Stomach (tissue), 9 donors: ENCODE measurements around the gene GBX1. TPM values are rescaled to one million over a fixed set of nuclear protein-coding genes. Genes with fewer than 3 reads are reported as not detected.

ENCODE experiments used
- DNase-seq, 2 donors: peaks; one replicate each; pipeline versions ENCODE4 v3.0.0 to v3.0.0-alpha.2; 2013 to 2019
- H3K27ac ChIP-seq, 5 donors: fragments of 200-600 bp in 4 of 5; sonication (generic) in 4 of 5; one replicate each; pipeline ENCODE4 v1.5.1; 2013 to 2019; ENCODE audit warnings: mild to moderate bottlenecking in 1 of 5, moderate library complexity in 1 of 5
- H3K27me3 ChIP-seq, 3 donors: fragments of 200-600 bp; sonication (generic); one replicate each; pipeline ENCODE4 v1.5.1; 2017 to 2019; ENCODE audit warnings: mixed run types in 1 of 3
- H3K36me3 ChIP-seq, 4 donors: fragments of 200-600 bp; sonication (generic); 1 replicate in 3 of 4; 2 replicates in 1 of 4; pipeline ENCODE4 v1.5.1; 2016 to 2019
- H3K4me1 ChIP-seq, 4 donors: fragments of 200-600 bp; sonication (generic); one replicate each; pipeline ENCODE4 v1.5.1; 2016 to 2019
- H3K4me3 ChIP-seq, 4 donors: fragments of 200-600 bp; sonication (generic) in 3 of 4; one replicate each; pipeline ENCODE4 v1.5.1; 2016 to 2019; ENCODE audit warnings: mild to moderate bottlenecking in 1 of 4
- H3K9me3 ChIP-seq, 4 donors: fragments of 200-600 bp; sonication (generic); one replicate each; pipeline ENCODE4 v1.5.1; 2016 to 2019
- CTCF ChIP-seq, 7 experiments: fragments of 450-650 bp in 4 of 7; fragments of 200-600 bp in 3 of 7; sonication (generic) in 3 of 7; IDR thresholded peaks; one replicate each; pipeline ENCODE4 v1.5.1; 2016 to 2019; ENCODE audit warnings: antibody characterized with exemption in 7 of 7, control low read depth in 2 of 7, mild to moderate bottlenecking in 1 of 7
- EP300 ChIP-seq: sonication (generic); formaldehyde crosslinking; IDR thresholded peaks from one replicate; pipeline ENCODE4 v1.6.1; 2017; ENCODE audit warnings: antibody characterized with exemption
- POLR2A ChIP-seq, 4 donors: fragments of 450-650 bp; IDR thresholded peaks; one replicate each; pipeline ENCODE4 v1.6.1; 2016; ENCODE audit warnings: antibody characterized with exemption in 4 of 4, control low read depth in 2 of 4, mild to moderate bottlenecking in 1 of 4, moderate library complexity in 1 of 4
- POLR2AphosphoS5 ChIP-seq, 3 donors: sonication (generic); formaldehyde crosslinking; IDR thresholded peaks; one replicate each; pipeline ENCODE4 v1.6.1; 2016; ENCODE audit warnings: antibody characterized with exemption in 3 of 3
- WGBS, 5 donors: extraction: QIAGEN DNeasy Blood & Tissue Kit in 3 of 5; methylation state at CpG; one replicate each; pipeline versions ENCODE4 v1.1.5 to v1.1.7; 2013 to 2018; 5-methylcytosine and 5-hydroxymethylcytosine counted together
- intact Hi-C: fragments of 100-400 bp; cut with DNase I; formaldehyde crosslinking; loops from one replicate; pipeline ENCODE4 v1.15.1; 2023; ENCODE audit warnings: low total_unique reads
- polyA plus RNA-seq, 3 donors: library from polyadenylated mRNA; stranded (reverse); fragments of 200-250 nt; gene quantifications; one replicate each; pipeline ENCODE4 v1.2.3, GENCODE V29; 2013
- total RNA-seq, 5 donors: library from RNA; depleted of rRNA; stranded (reverse); fragments of >200 nt; gene quantifications; one replicate each; pipeline versions ENCODE4 v1.1.0 to v1.2.3, GENCODE V29; 2014 to 2016
- donor health status: healthy with polysubstance abuse.
- donor health status: Bipolar disorder and iron deficiency.
- donor health status: healthy.

Gene GBX1
- total and polyA plus RNA-seq, 8 donors: not detected

- Histone ChIP-seq H3K27me3 (no peaks in the 10 kb centered on the region), H3K4me3 (peak overlapping the region; percentile 24 to 43 (median 39)), H3K27ac (peak overlapping the region in 4 of 5 donors; percentile 9 to 70 (median 14)), H3K4me1 (peaks cover 30 to 69% (median 58%) of the 10 kb centered on the region in 4 donors), H3K9me3 (no peaks in the 10 kb centered on the region), H3K36me3 (peaks cover 16 to 29% (median 25%) of the 10 kb centered on the region in 4 donors)
- peak; percentile 41 to 74 for DNase-seq
- TF ChIP-seq POLR2AphosphoS5 (IDR thresholded peaks at IDR 0.05) (no peak), EP300 (no peak), CTCF (IDR thresholded peaks at IDR 0.05) (no peak), POLR2A (IDR thresholded peaks at IDR 0.05) (no peak)
- intact Hi-C loops: loop anchor here (10.0 kb wide), 1 partner anchor 50 kb away; no protein-coding TSS in a partner anchor
- 20 to 59% (median 24%) methylated on average over 19 to 101 of the region's 101 CpGs for WGBS, 5 donors
Observed at GRCh38 chr7:151114151-151115090, 53.1 kb downstream of the GBX1 start.

GRCh38 chr7:151113344-151114150 lies 53.9 kb downstream of the GBX1 start:
- intact Hi-C loops: loop anchor here (10.0 kb wide), 1 partner anchor 49 kb away; no protein-coding TSS in a partner anchor
- Histone ChIP-seq H3K27ac (peak overlapping the region in 2 of 5 donors; percentile 9 to 39), H3K4me3 (no peak overlapping the region), H3K4me1 (peaks cover 30 to 73% (median 58%) of the 10 kb centered on the region in 4 donors), H3K9me3 (no peaks in the 10 kb centered on the region), H3K27me3 (no peaks in the 10 kb centered on the region), H3K36me3 (peaks cover 7 to 21% (median 16%) of the 10 kb centered on the region in 4 donors)
- WGBS, 5 donors: 51 to 63% (median 52%) methylated on average over 13 of the region's 13 CpGs
- TF ChIP-seq POLR2A (IDR thresholded peaks at IDR 0.05): no peak
- no peak for TF ChIP-seq CTCF (IDR thresholded peaks at IDR 0.05)
- no peak for TF ChIP-seq POLR2AphosphoS5 (IDR thresholded peaks at IDR 0.05)
- TF ChIP-seq EP300: no peak
- DNase-seq: no peak

- no peak overlapping the region for H3K4me3 ChIP-seq
- H3K9me3 ChIP-seq: no peaks in the 10 kb centered on the region
- H3K27me3 ChIP-seq: no peaks in the 10 kb centered on the region
- WGBS, 5 donors: 24 to 47% (median 31%) methylated on average over 12 to 20 of the region's 20 CpGs
- H3K4me1 ChIP-seq: peaks cover 27 to 63% (median 53%) of the 10 kb centered on the region in 4 donors
- TF ChIP-seq POLR2A (IDR thresholded peaks at IDR 0.05) (no peak), POLR2AphosphoS5 (IDR thresholded peaks at IDR 0.05) (peak in 1 of 3 donors; percentile 84), CTCF (IDR thresholded peaks at IDR 0.05) (peak in 6 of 7 experiments; percentile 50 to 90 (median 86))
- peak overlapping the region in 4 of 5 donors; percentile 3 to 47 (median 40) for H3K27ac ChIP-seq
- DNase-seq: peak; percentile 86 to 92
- intact Hi-C loops: loop anchor here (10.0 kb wide), 1 partner anchor 46 kb away; no protein-coding TSS in a partner anchor
- peaks cover 0 to 9% (median 3%) of the 10 kb centered on the region in 4 donors for H3K36me3 ChIP-seq
Observed at GRCh38 chr7:151110941-151111645, 56.4 kb downstream of the GBX1 start.
